GM12878 (cell line): ENCODE measurements around the gene DCAF11. TPM values are rescaled to one million over a fixed set of nuclear protein-coding genes. Genes with fewer than 3 reads are reported as not detected.

ENCODE experiments used
- CHD1 ChIP-seq: IDR thresholded peaks from 2 replicates; pipeline ENCODE4 v1.6.1; 2012; ENCODE audit warnings: low read depth, low read length, improper control_type of control experiment
- CTCF ChIP-seq, 3 experiments: IDR thresholded peaks in 2 of 3; conservative IDR thresholded peaks in 1 of 3; 2 replicates each; pipeline ENCODE4 v1.5.1; 2011; ENCODE audit warnings: low read depth in 3 of 3, low read length in 3 of 3, mild to moderate bottlenecking in 3 of 3, control low read depth in 2 of 3, moderate library complexity in 2 of 3, inconsistent platforms in 1 of 3, mixed read lengths in 1 of 3; ENCODE audit not compliant: control insufficient read depth in 2 of 3, insufficient read depth in 1 of 3; ENCODE audit errors: extremely low read depth in 1 of 3
- DPF2 ChIP-seq: fragments of 450-650 bp; IDR thresholded peaks from 2 replicates; pipeline ENCODE4 v1.6.1; 2017; ENCODE audit warnings: mild to moderate bottlenecking
- NFYB ChIP-seq: IDR thresholded peaks from 2 replicates; pipeline ENCODE4 v1.6.1; 2011; ENCODE audit warnings: low read depth, mild to moderate bottlenecking, low read length, improper control_type of control experiment, moderate library complexity; ENCODE audit not compliant: insufficient read depth
- SMARCA5 ChIP-seq: fragments of 450-650 bp; IDR thresholded peaks from 2 replicates; pipeline ENCODE4 v1.6.1; 2017; ENCODE audit warnings: mild to moderate bottlenecking
- TCF3 ChIP-seq: IDR thresholded peaks from 2 replicates; pipeline ENCODE4 v1.6.1; 2012; ENCODE audit warnings: low read depth, mild to moderate bottlenecking, low read length, borderline replicate concordance; ENCODE audit not compliant: insufficient read depth
- ZNF687 ChIP-seq: fragments of 450-650 bp; IDR thresholded peaks from 2 replicates; pipeline ENCODE4 v1.6.1; 2017; ENCODE audit warnings: mild to moderate bottlenecking, moderate library complexity
- polyA plus RNA-seq, 11 experiments: library from polyadenylated mRNA; depleted of rRNA in 4 of 11; unstranded in 6 of 11; stranded (reverse) in 5 of 11; fragments of >200 nt; fragmentation: Nextera tagmentation in 4 of 11; fragmentation: Illumina TruSeq in 1 of 11; extraction: Ambion mirVana in 4 of 11; extraction: Trizol in 1 of 11; gene quantifications; 1 replicate in 1 of 11; 2 replicates in 10 of 11; pipeline versions ENCODE4 v1.2.1 to v1.2.3, GENCODE V29; 2011 to 2016; ENCODE audit warnings: inconsistent platforms in 2 of 11, missing spikeins in 2 of 11, low read depth in 1 of 11
- total RNA-seq, 4 experiments: library from RNA; depleted of rRNA in 3 of 4; stranded (reverse); fragments of >200 nt in 3 of 4; fragmentation: Illumina TruSeq in 1 of 4; extraction: Trizol in 1 of 4; gene quantifications; 2 replicates each; pipeline versions ENCODE4 v1.2.1 to v1.2.3, GENCODE V29; 2013 to 2021

Gene DCAF11
- total and polyA plus RNA-seq, 10 of the 15 experiments (the other 5 are each of a cell fraction or from before 2014, with no cell fraction given): 13.4 to 91.2 (median 68.7) TPM

GRCh38 chr14:24093901-24094840 lies 20.4 kb upstream of the DCAF11 start, which contains the start of gene PCK2 (continued):
- TF ChIP-seq DPF2: peak; percentile 80; the same call in 1 of the 2 replicates
- TF ChIP-seq CHD1: 0 out of 2 replicates have a peak, but pooled peaks have one; percentile 65
- TF ChIP-seq SMARCA5: peak; percentile 91
- TF ChIP-seq NFYB: peak; percentile 60; the same call in 1 of the 2 replicates
- peak; percentile 73; the same call in 1 of the 2 replicates for TF ChIP-seq TCF3
- TF ChIP-seq CTCF (IDR thresholded peaks at IDR 0.05 in 2 of 3, conservative IDR thresholded peaks at IDR 0.05 in 1 of 3; ENCODE audit: control insufficient read depth in 2 of 3, extremely low read depth in 1 of 3, insufficient read depth in 1 of 3, low read depth in 3 of 3, low read length in 3 of 3): no peak
- TF ChIP-seq ZNF687: peak; percentile 35; the same call in 1 of the 2 replicates
